SK-N-SH (cell line): ENCODE results near the gene HDDC2.

Experiments used
- FOXM1 ChIP-seq: IDR thresholded peaks from 2 replicates; pipeline ENCODE4 v1.4.0; 2012; ENCODE audit warnings: low read depth, mild to moderate bottlenecking
- GATA2 ChIP-seq: sonication (generic); formaldehyde crosslinking; IDR thresholded peaks from 2 replicates; pipeline ENCODE4 v1.5.0; 2020; ENCODE audit warnings: mild to moderate bottlenecking, missing genetic modification reagents
- NFIC ChIP-seq: IDR thresholded peaks from 2 replicates; pipeline ENCODE4 v1.4.0; 2012; ENCODE audit warnings: borderline replicate concordance
- POLR2AphosphoS5 ChIP-seq: IDR thresholded peaks from 2 replicates; pipeline ENCODE4 v1.6.1; 2012; ENCODE audit warnings: low read depth, low read length
- RCOR1 ChIP-seq: fragments of 150-350 bp; IDR thresholded peaks from 2 replicates; pipeline ENCODE4 v1.6.1; 2017; ENCODE audit warnings: antibody characterized with exemption, low read length
- SIN3A ChIP-seq: IDR thresholded peaks from 2 replicates; pipeline ENCODE4 v1.6.1; 2012; ENCODE audit warnings: low read depth, mild to moderate bottlenecking, low read length, moderate library complexity, borderline replicate concordance
- TAF1 ChIP-seq: IDR thresholded peaks from 2 replicates; pipeline ENCODE4 v1.6.1; 2012; ENCODE audit warnings: low read depth, mild to moderate bottlenecking, low read length, moderate library complexity, borderline replicate concordance
- TCF12 ChIP-seq: IDR thresholded peaks from 2 replicates; pipeline ENCODE4 v1.4.0; 2012
- TF ChIP-seq, protein P1 (sequence below): fragments of 200-600 bp; sonication (generic); IDR thresholded peaks from 2 replicates; pipeline ENCODE4 v1.6.1; 2017; ENCODE audit warnings: antibody characterized with exemption, mild to moderate bottlenecking, moderate library complexity
- TF ChIP-seq, protein P2 (sequence below): IDR thresholded peaks from 2 replicates; pipeline ENCODE4 v1.4.0; 2012; ENCODE audit warnings: low read depth, borderline replicate concordance

DNA sequence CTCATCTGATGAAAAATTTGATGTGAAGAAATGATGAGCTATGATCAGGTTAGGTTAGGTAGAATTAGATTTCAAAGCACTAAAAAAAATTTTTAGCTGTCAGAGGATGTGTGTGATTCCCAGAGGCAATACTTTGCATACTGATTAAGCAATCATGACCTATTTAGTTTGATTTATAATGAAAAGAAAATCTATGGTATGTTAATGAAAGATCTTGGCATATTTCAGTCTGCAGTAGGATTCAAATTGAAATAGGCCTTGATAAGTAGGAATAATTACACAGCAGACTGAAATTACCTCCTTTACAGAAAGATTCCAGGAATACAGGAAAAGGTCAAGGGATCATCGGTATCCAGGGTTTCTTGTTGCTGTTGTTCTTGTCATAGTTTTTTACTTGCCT is 69.3 kb downstream of the HDDC2 start:
- TF ChIP-seq, protein P1, sequence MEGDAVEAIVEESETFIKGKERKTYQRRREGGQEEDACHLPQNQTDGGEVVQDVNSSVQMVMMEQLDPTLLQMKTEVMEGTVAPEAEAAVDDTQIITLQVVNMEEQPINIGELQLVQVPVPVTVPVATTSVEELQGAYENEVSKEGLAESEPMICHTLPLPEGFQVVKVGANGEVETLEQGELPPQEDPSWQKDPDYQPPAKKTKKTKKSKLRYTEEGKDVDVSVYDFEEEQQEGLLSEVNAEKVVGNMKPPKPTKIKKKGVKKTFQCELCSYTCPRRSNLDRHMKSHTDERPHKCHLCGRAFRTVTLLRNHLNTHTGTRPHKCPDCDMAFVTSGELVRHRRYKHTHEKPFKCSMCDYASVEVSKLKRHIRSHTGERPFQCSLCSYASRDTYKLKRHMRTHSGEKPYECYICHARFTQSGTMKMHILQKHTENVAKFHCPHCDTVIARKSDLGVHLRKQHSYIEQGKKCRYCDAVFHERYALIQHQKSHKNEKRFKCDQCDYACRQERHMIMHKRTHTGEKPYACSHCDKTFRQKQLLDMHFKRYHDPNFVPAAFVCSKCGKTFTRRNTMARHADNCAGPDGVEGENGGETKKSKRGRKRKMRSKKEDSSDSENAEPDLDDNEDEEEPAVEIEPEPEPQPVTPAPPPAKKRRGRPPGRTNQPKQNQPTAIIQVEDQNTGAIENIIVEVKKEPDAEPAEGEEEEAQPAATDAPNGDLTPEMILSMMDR: no peak
- TF ChIP-seq FOXM1: no peak
- TF ChIP-seq RCOR1: no peak
- TF ChIP-seq TAF1: no peak
- TF ChIP-seq TCF12: no peak
- TF ChIP-seq POLR2AphosphoS5: no peak
- TF ChIP-seq SIN3A: no peak
- no peak for TF ChIP-seq NFIC
- no peak for TF ChIP-seq GATA2 (CRISPR knock-in tag)
- TF ChIP-seq, protein P2, sequence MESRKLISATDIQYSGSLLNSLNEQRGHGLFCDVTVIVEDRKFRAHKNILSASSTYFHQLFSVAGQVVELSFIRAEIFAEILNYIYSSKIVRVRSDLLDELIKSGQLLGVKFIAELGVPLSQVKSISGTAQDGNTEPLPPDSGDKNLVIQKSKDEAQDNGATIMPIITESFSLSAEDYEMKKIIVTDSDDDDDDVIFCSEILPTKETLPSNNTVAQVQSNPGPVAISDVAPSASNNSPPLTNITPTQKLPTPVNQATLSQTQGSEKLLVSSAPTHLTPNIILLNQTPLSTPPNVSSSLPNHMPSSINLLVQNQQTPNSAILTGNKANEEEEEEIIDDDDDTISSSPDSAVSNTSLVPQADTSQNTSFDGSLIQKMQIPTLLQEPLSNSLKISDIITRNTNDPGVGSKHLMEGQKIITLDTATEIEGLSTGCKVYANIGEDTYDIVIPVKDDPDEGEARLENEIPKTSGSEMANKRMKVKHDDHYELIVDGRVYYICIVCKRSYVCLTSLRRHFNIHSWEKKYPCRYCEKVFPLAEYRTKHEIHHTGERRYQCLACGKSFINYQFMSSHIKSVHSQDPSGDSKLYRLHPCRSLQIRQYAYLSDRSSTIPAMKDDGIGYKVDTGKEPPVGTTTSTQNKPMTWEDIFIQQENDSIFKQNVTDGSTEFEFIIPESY: no peak
